Suprapubic skin (tissue), 4 donors: ENCODE results near the gene PAK3.

ENCODE experiments used
- CTCF ChIP-seq, 2 donors: fragments of 200-600 bp in 1 of 2; fragments of 450-650 bp in 1 of 2; sonication (generic) in 1 of 2; IDR thresholded peaks; one replicate each; pipeline ENCODE4 v1.5.1; 2016 to 2019; ENCODE audit warnings: antibody characterized with exemption in 2 of 2, mild to moderate bottlenecking in 1 of 2, moderate library complexity in 1 of 2
- EP300 ChIP-seq: sonication (generic); formaldehyde crosslinking; IDR thresholded peaks from one replicate; pipeline ENCODE4 v1.6.1; 2017; ENCODE audit warnings: antibody characterized with exemption
- POLR2A ChIP-seq, 2 donors: fragments of 450-650 bp; IDR thresholded peaks; one replicate each; pipeline ENCODE4 v1.6.1; 2017; ENCODE audit warnings: antibody characterized with exemption in 2 of 2, mild to moderate bottlenecking in 2 of 2, moderate library complexity in 2 of 2
- POLR2AphosphoS5 ChIP-seq, 3 donors: sonication (generic); formaldehyde crosslinking; IDR thresholded peaks; one replicate each; pipeline ENCODE4 v1.6.1; 2017; ENCODE audit warnings: antibody characterized with exemption in 3 of 3

- TF ChIP-seq CTCF (IDR thresholded peaks at IDR 0.05) = no peak
- TF ChIP-seq POLR2AphosphoS5 (IDR thresholded peaks at IDR 0.05) = no peak
- TF ChIP-seq POLR2A (IDR thresholded peaks at IDR 0.05) = no peak
- no peak for TF ChIP-seq EP300
Measured at GRCh38 chrX:111169141-111169540, 73.2 kb downstream of the PAK3 start.
